Heart left ventricle (tissue), 16 donors: ENCODE data around the gene SPSB3. TPM values are rescaled to one million over a fixed set of nuclear protein-coding genes. Genes with fewer than 3 reads are reported as not detected.

Source experiments
- ATAC-seq, 4 donors: fragments of 200-7000 bp; cut with Tn5 transposase; one replicate each; pipeline ENCODE4 v1.9.1; 2020 to 2022; ENCODE audit warnings: moderate library complexity in 4 of 4, mild to moderate bottlenecking in 3 of 4, moderate number of reproducible peaks in 1 of 4
- DNase-seq, 5 donors: peaks; one replicate each; pipeline ENCODE4 v3.0.0-alpha.2; 2020
- H3K27ac ChIP-seq, 12 donors: fragments of 200-600 bp; sonication (generic) in 4 of 12; one replicate each; pipeline versions ENCODE4 v1.5.0 to v1.8.0; 2016 to 2022; ENCODE audit warnings: mild to moderate bottlenecking in 2 of 12
- H3K27me3 ChIP-seq, 9 donors: fragments of 200-600 bp; sonication (generic) in 2 of 9; one replicate each; pipeline versions ENCODE4 v1.5.1 to v1.8.0; 2016 to 2022; ENCODE audit warnings: mild to moderate bottlenecking in 3 of 9
- H3K36me3 ChIP-seq, 9 donors: fragments of 200-600 bp; sonication (generic) in 2 of 9; one replicate each; pipeline versions ENCODE4 v1.5.0 to v1.8.0; 2018 to 2022; ENCODE audit warnings: mild to moderate bottlenecking in 2 of 9
- H3K4me1 ChIP-seq, 12 donors: fragments of 200-600 bp; sonication (generic) in 4 of 12; one replicate each; pipeline versions ENCODE4 v1.5.0 to v1.8.0; 2016 to 2022; ENCODE audit warnings: mild to moderate bottlenecking in 3 of 12
- H3K4me3 ChIP-seq, 12 donors: fragments of 200-600 bp; sonication (generic) in 4 of 12; one replicate each; pipeline versions ENCODE4 v1.5.0 to v1.8.0; 2017 to 2022; ENCODE audit warnings: mild to moderate bottlenecking in 9 of 12, moderate library complexity in 4 of 12
- H3K9me3 ChIP-seq, 12 donors: fragments of 200-600 bp; sonication (generic) in 4 of 12; one replicate each; pipeline versions ENCODE4 v1.5.0 to v1.8.0; 2016 to 2022; ENCODE audit warnings: mild to moderate bottlenecking in 1 of 12
- CTCF ChIP-seq, 12 donors: fragments of 200-600 bp; sonication (generic) in 4 of 12; IDR thresholded peaks; one replicate each; pipeline versions ENCODE4 v1.5.0 to v1.8.0; 2018 to 2022; ENCODE audit warnings: antibody characterized with exemption in 12 of 12, mild to moderate bottlenecking in 5 of 12
- POLR2A ChIP-seq, 2 donors: fragments of 450-650 bp; IDR thresholded peaks; one replicate each; pipeline ENCODE4 v1.6.1; 2017; ENCODE audit warnings: antibody characterized with exemption in 2 of 2, mild to moderate bottlenecking in 2 of 2, moderate library complexity in 2 of 2
- WGBS, 4 donors: extraction: QIAGEN DNeasy Blood & Tissue Kit in 2 of 4; methylation state at CpG; one replicate each; pipeline versions ENCODE4 v1.1.5 to v1.1.7; 2013 to 2018; 5-methylcytosine and 5-hydroxymethylcytosine counted together
- intact Hi-C, 10 donors: fragments of 100-400 bp; cut with DNase I; formaldehyde crosslinking; loops; one replicate each; pipeline versions ENCODE4 v1.11.1 to v1.14.2; 2022
- polyA plus RNA-seq, 2 donors: library from polyadenylated mRNA; stranded (reverse); fragments of 200-250 nt; gene quantifications; one replicate each; pipeline ENCODE4 v1.2.3, GENCODE V29; 2013
- total RNA-seq, 9 donors: library from RNA; depleted of rRNA in 2 of 9; stranded (reverse); fragments of >200 nt in 2 of 9; fragmentation: NEBNext Ultra II Directional in 3 of 9; extraction: Animal tissue kit (Norgen Biotek cat#: 25700) in 3 of 9; gene quantifications; one replicate each; pipeline versions ENCODE4 v1.1.0 to v1.2.4, GENCODE V29; 2016 to 2023
- donor health status: ischemic (EF 13 %, LVEDD 7.1; RV severe dilation, severe dysfunction).
- donor health status: healthy with polysubstance abuse.
- donor health status: DM: no; HTN: yes; CAD: no.
- donor health status: DM: no; HTN: no; CAD: no.
- donor health status: ischemic (EF 25% LVEDD 6.9; RV normal size, moderate dysfunction).
- donor health status: ischemic (EF 25% LVEDD 5.7; RV mildly dilated, moderate dysfunction).
- donor health status: healthy.
- donor health status: DM: yes; HTN: yes; CAD: no.
- donor health status: ischemic (EF 35%, LVEDD 5.7; RV mildly dilated, moderate dysfunction).
- donor health status: nonischemic (EF 11% LVEDD 7.7; RV severe dilation, severe dysfunction).
- donor health status: DM: yes; HTN: yes; CAD: no.
- donor health status: PGD.
- donor health status: ischemic (EF 29% LVEDD 5.4; RV normal size, mild dysfunction).
- donor health status: nonischemic (EF 23%, LVEDD 6.1; RV moderate dilation, normal function).

SPSB3 gene
- total and polyA plus RNA-seq, 11 donors, result 25.8 to 100 (median 32.4) TPM

- peaks cover 0 to 78% (median 55%) of the 10 kb centered on the region in 9 donors for H3K36me3 ChIP-seq
- no peaks in the 10 kb centered on the region for H3K27me3 ChIP-seq
- TF ChIP-seq CTCF (IDR thresholded peaks at IDR 0.05) (no peak), POLR2A (IDR thresholded peaks at IDR 0.05) (no peak)
- H3K9me3 ChIP-seq, result no peaks in the 10 kb centered on the region
- no peak overlapping the region for H3K27ac ChIP-seq
- intact Hi-C loops, result no loop called here
- ATAC-seq, result peak in 1 of 4 donors; percentile 51
- H3K4me1 ChIP-seq, result peaks cover 0 to 6% (median 0%) of the 10 kb centered on the region in 12 donors
- peak in 1 of 5 donors; percentile 58 for DNase-seq
- no peak overlapping the region for H3K4me3 ChIP-seq
- WGBS, 4 donors, result 86 to 93% (median 91%) methylated on average over 11 of the region's 11 CpGs
These were observed 33.1 kb upstream of the SPSB3 start for GRCh38 chr16:1815461-1815860.

- Histone ChIP-seq H3K4me3 (no peak overlapping the region), H3K36me3 (peaks cover 0 to 77% (median 63%) of the 10 kb centered on the region in 9 donors), H3K27ac (no peak overlapping the region), H3K27me3 (no peaks in the 10 kb centered on the region), H3K9me3 (no peaks in the 10 kb centered on the region), H3K4me1 (peaks cover 0 to 6% (median 0%) of the 10 kb centered on the region in 12 donors)
- DNase-seq (peak in 4 of 5 donors; percentile 61 to 85 (median 69)), ATAC-seq (peak; percentile 61 to 91 (median 82))
- 31 to 46% (median 37%) methylated on average over 15 to 17 of the region's 17 CpGs for WGBS, 4 donors
- peak in 11 of 12 donors; percentile 18 to 58 (median 36) for TF ChIP-seq CTCF (IDR thresholded peaks at IDR 0.05)
- TF ChIP-seq POLR2A (IDR thresholded peaks at IDR 0.05), result no peak
- intact Hi-C loops, result no loop called here
These were observed 30.4 kb upstream of the SPSB3 start for GRCh38 chr16:1812732-1813163.

GRCh38 chr16:1810536-1810935 is 28.2 kb upstream of the SPSB3 start:
- TF ChIP-seq CTCF (IDR thresholded peaks at IDR 0.05) (no peak), POLR2A (IDR thresholded peaks at IDR 0.05) (no peak)
- WGBS, 4 donors, result 86 to 96% (median 95%) methylated on average over 9 to 16 of the region's 16 CpGs
- peaks cover 0 to 76% (median 52%) of the 10 kb centered on the region in 9 donors for H3K36me3 ChIP-seq

GRCh38 chr16:1810106-1810505 is 27.7 kb upstream of the SPSB3 start:
- H3K36me3 ChIP-seq, result peaks cover 0 to 76% (median 48%) of the 10 kb centered on the region in 9 donors
- ATAC-seq (no peak), DNase-seq (no peak)
- H3K4me1 ChIP-seq, result peaks cover 0 to 6% (median 0%) of the 10 kb centered on the region in 12 donors
- intact Hi-C loops, result no loop called here
- H3K27me3 ChIP-seq, result no peaks in the 10 kb centered on the region
- peaks cover 0 to 6% (median 0%) of the 10 kb centered on the region in 12 donors for H3K9me3 ChIP-seq
- no peak overlapping the region for H3K27ac ChIP-seq
- TF ChIP-seq POLR2A (IDR thresholded peaks at IDR 0.05), result no peak
- no peak for TF ChIP-seq CTCF (IDR thresholded peaks at IDR 0.05)
- no peak overlapping the region for H3K4me3 ChIP-seq
- 93 to 96% (median 95%) methylated on average over 16 of the region's 16 CpGs for WGBS, 4 donors

More at GRCh38 chr16:1810536-1810935, 28.2 kb upstream of the SPSB3 start:
- Histone ChIP-seq H3K9me3 (peaks cover 0 to 6% (median 0%) of the 10 kb centered on the region in 12 donors), H3K4me1 (peaks cover 0 to 6% (median 0%) of the 10 kb centered on the region in 12 donors), H3K4me3 (no peak overlapping the region), H3K27me3 (no peaks in the 10 kb centered on the region), H3K27ac (no peak overlapping the region)
- intact Hi-C loops, result no loop called here
- ATAC-seq (no peak), DNase-seq (no peak)
